ENCODE data around the gene FEZ2. TPM values are rescaled to one million over a fixed set of nuclear protein-coding genes. Genes with fewer than 3 reads are reported as not detected.
"Not testable (repeated sequence)": the region's sequence is repeated elsewhere in the genome, so short reads cannot be mapped to it uniquely, and the experiment has no call there.

FEZ2 gene
- total RNA-seq, 3 donors from 2014 or later (not counting 1 experiment from before 2014, with no cell fraction given), result 25.9 to 41.7 (median 36.0) TPM

DNA sequence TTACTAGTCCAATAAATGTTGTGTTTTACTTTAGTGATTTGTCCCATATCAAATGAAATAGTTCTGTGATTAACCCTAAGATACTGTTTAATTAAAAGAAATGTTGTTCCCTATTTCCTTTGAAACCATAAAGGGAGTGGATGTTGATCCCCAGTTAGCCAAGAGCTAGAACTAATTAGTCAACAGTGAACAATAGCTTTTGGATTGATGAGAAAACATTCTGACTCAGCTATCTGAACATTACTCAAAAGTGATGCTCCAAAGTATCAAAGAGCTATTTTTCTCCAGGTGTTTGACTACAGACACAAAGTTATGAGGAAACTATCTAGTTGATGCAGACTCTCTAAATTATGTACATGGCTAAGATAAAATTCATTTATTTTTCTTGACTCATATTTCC, 7.3 kb upstream of the FEZ2 start:
- Histone ChIP-seq H3K27me3 (ENCODE audit: control insufficient read depth, insufficient read depth, low read length) (no peaks in the 10 kb centered on the region), H3K4me1 (ENCODE audit: control insufficient read depth, insufficient read depth, low read length) (no peaks in the 10 kb centered on the region), H3K9me3 (ENCODE audit: control insufficient read depth, insufficient read depth, low read length) (no peaks in the 10 kb centered on the region), H3K27ac (ENCODE audit: low read length) (no peak overlapping the region), H3K4me3 (ENCODE audit: low read length) (no peak overlapping the region), H3K36me3 (ENCODE audit: control insufficient read depth, insufficient read depth, low read length) (no peaks in the 10 kb centered on the region)
- TF ChIP-seq CTCF (IDR thresholded peaks at IDR 0.05), result no peak
- Mint-ChIP-seq H3K4me3 (no peak overlapping the region), H3K4me1 (no peaks in the 10 kb centered on the region), H3K27me3 (ENCODE audit: low read depth in 2 of 2) (peaks cover 10 to 12% of the 10 kb centered on the region in 2 donors), H3K9me3 (no peaks in the 10 kb centered on the region), H3K27ac (no peak overlapping the region), H3K36me3 (no peaks in the 10 kb centered on the region)
- DNase-seq, result no peak
- ATAC-seq, result no peak
- intact Hi-C loops (cut with micrococcal nuclease), result no loop called here

DNA sequence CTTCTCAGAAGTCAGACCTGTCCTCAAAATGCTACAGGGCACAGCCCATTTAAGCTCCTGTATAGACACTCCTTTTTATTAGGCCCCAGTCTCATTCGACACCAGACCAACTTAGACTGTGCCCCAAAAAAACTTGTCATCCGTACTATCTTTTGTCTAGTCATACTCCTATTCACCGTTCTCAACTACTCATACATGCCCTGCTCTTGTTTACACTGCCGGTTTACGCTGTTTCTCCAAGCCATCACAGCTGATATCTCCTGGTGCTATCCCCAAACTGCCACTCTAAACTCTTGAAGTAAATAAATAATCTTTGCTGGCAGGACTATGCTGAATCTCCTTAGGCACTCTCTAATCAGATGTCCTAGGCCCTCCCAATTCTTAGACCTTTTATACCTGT, 5.7 kb upstream of the FEZ2 start:
- not testable (repeated sequence) for ATAC-seq, H3K36me3 Mint-ChIP-seq, H3K4me1 Mint-ChIP-seq

GRCh38 chr2:36597003-36597531, 901 bp downstream of the FEZ2 start:
- Histone ChIP-seq H3K36me3 (ENCODE audit: control insufficient read depth, insufficient read depth, low read length) (no peaks in the 10 kb centered on the region), H3K27ac (ENCODE audit: low read length) (no peak overlapping the region), H3K9me3 (ENCODE audit: control insufficient read depth, insufficient read depth, low read length) (no peaks in the 10 kb centered on the region), H3K27me3 (ENCODE audit: control insufficient read depth, insufficient read depth, low read length) (no peaks in the 10 kb centered on the region), H3K4me3 (ENCODE audit: low read length) (peak overlapping the region; percentile 54), H3K4me1 (ENCODE audit: control insufficient read depth, insufficient read depth, low read length) (peaks cover 18% of the 10 kb centered on the region)
- Mint-ChIP-seq H3K9me3 (no peaks in the 10 kb centered on the region), H3K4me3 (peak overlapping the region; percentile 90), H3K27ac (peak overlapping the region in 1 of 2 donors; percentile 82), H3K36me3 (no peaks in the 10 kb centered on the region), H3K4me1 (peaks cover 32 to 44% of the 10 kb centered on the region in 2 donors), H3K27me3 (ENCODE audit: low read depth in 2 of 2) (no peaks in the 10 kb centered on the region)
- ATAC-seq (no peak), DNase-seq (no peak)
- TF ChIP-seq CTCF (IDR thresholded peaks at IDR 0.05), result no peak
- WGBS (ENCODE audit: insufficient coverage), result 39% methylated on average over 19 of the region's 19 CpGs
- intact Hi-C loops (cut with micrococcal nuclease), result no loop called here

More for the DNA sequence above, 5.7 kb upstream of the FEZ2 start:
- H3K4me3 ChIP-seq (ENCODE audit: low read length); H3K4me3 Mint-ChIP-seq; H3K27ac Mint-ChIP-seq; H3K9me3 Mint-ChIP-seq; DNase-seq; H3K27ac ChIP-seq (ENCODE audit: low read length); H3K4me1 ChIP-seq (ENCODE audit: control insufficient read depth, insufficient read depth, low read length); H3K36me3 ChIP-seq (ENCODE audit: control insufficient read depth, insufficient read depth, low read length); H3K27me3 ChIP-seq (ENCODE audit: control insufficient read depth, insufficient read depth, low read length); H3K9me3 ChIP-seq (ENCODE audit: control insufficient read depth, insufficient read depth, low read length); intact Hi-C loops (cut with micrococcal nuclease): not testable (repeated sequence)
- WGBS (ENCODE audit: insufficient coverage), result 94% methylated on average over 3 of the region's 5 CpGs
- H3K27me3 Mint-ChIP-seq (ENCODE audit: low read depth in 2 of 2), result peaks cover 10 to 12% of the 10 kb centered on the region in 2 donors

GRCh38 chr2:36596397-36596796, 1.6 kb downstream of the FEZ2 start:
- Mint-ChIP-seq H3K4me1 (peaks cover 38 to 50% of the 10 kb centered on the region in 2 donors), H3K27ac (no peak overlapping the region), H3K4me3 (peak overlapping the region; percentile 90), H3K9me3 (no peaks in the 10 kb centered on the region), H3K27me3 (ENCODE audit: low read depth in 2 of 2) (no peaks in the 10 kb centered on the region), H3K36me3 (no peaks in the 10 kb centered on the region)
- Histone ChIP-seq H3K9me3 (ENCODE audit: control insufficient read depth, insufficient read depth, low read length) (no peaks in the 10 kb centered on the region), H3K36me3 (ENCODE audit: control insufficient read depth, insufficient read depth, low read length) (no peaks in the 10 kb centered on the region), H3K27ac (ENCODE audit: low read length) (no peak overlapping the region), H3K4me3 (ENCODE audit: low read length) (no peak overlapping the region), H3K4me1 (ENCODE audit: control insufficient read depth, insufficient read depth, low read length) (peaks cover 18% of the 10 kb centered on the region), H3K27me3 (ENCODE audit: control insufficient read depth, insufficient read depth, low read length) (no peaks in the 10 kb centered on the region)
- intact Hi-C loops (cut with micrococcal nuclease), result no loop called here
- WGBS (ENCODE audit: insufficient coverage), result 98% methylated on average over 12 of the region's 12 CpGs
- TF ChIP-seq CTCF (IDR thresholded peaks at IDR 0.05), result no peak
- DNase-seq, result no peak
- no peak for ATAC-seq

Measured in natural killer cell (primary cell).